GM21367 (cell line): ENCODE data around the gene CLMN.

Experiments
- ATAC-seq: cut with Tn5 transposase; IDR thresholded peaks from one replicate; pipeline ENCODE4 v1.9.1; 2021; ENCODE audit not compliant: unreplicated experiment

The CLMN gene

GRCh38 chr14:95319312-95320077 is at the start of gene CLMN:
Gene CLMN, minus strand, starts transcription at chr14:95319908. Its CDS starts 116 bp downstream, at chr14:95319792.
- no peak for ATAC-seq

GRCh38 chr14:95365401-95365800 is 45.7 kb upstream of the CLMN start:
- no peak for ATAC-seq

DNA sequence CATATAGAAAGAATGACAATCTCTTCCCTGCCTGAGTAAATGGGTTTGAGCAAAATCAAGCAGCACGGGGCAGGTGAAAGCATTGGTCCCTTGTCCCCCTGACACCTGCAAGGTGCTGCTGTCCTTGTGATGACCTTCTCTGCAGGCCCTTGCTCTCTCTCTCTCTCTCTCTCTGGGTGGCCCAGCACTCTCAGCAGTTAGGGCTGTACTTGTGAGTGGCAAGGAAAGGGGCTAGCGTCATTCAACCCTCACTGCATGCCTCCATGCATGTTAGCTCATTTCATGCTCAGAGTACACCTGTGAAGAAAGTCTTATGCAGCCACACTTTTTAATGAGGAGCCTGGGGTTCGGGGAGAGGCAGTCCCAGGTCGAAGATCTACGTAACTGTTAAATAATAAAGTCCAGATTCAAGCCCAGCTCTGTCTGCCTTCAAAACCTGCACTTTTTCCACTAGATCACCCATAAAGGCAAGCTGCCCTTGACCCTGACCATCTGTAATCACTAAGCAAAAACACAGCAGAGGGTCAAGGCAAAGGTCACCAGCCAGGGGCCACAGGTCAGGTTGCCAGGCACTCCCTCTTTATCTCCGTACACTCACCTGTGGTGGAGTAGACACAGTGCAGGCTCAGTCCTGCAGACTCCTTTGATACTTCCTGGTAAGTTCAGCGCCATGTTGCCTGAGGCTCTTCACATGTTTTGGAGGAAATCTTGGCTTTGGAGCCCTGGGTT is 44.9 kb upstream of the CLMN start:
- ATAC-seq, result no peak

- no peak for ATAC-seq
Measured at GRCh38 chr14:95363468-95363954, 43.8 kb upstream of the CLMN start.

DNA sequence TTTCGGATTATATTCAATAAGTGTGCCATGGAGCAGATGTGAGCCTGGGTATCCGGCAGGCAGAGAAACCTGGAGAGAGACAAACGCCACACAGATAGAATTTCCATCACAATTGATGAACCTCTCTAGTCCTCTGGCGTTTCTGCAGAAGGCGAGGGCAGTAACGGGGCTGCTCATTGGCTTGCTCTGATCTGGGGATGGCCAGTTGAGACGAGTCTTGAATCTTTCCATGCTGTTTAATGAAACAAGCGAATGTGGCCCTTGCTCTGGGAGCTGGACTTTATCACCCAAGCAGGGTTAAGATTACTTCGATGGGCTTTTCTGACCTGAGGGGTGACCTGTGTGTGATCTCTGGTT is 42.4 kb upstream of the CLMN start:
- ATAC-seq, result no peak

GRCh38 chr14:95361373-95362137 is 41.8 kb upstream of the CLMN start:
- no peak for ATAC-seq

GRCh38 chr14:95360828-95361227 is 41.1 kb upstream of the CLMN start:
- no peak for ATAC-seq

DNA sequence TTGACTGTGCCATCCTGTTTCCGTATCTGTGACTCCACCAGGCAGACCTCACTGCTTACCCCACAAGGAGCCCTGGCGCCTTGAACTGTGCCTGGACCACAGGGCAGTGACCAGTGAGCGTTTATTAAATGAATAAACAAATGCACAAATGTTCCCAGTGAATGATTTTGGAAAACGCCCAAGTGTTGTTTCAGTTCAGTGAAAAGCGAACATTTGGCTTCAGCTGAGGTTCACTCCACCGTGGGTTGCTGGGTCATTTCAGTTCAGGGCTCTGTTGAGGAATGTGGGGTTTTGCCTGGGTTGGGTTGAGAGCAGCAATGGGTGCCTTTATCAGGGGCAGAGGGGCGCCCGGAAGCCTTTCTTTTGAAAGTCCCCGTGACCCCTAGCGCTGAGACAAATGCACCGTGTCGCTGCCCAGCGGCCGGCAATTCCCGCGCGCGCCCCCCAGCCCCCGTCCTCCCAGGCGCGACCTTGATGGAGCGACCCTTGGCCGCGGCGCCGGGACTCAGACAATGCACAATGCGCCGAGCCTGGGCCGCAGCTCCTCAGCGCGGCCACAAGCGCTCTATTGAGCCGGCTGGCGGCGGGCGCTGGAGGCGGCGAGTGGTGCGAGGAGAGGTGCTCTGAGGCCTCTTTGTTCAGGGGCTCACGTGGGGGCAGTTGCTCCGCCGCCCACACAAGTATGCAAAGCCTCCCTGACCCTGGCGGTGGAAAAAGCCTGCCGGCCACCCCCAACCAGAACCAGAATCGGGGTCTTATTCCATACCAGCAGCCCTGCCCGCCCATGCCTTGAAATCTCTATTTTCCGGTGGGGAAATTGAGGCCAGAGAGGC is 40.5 kb upstream of the CLMN start:
- no peak for ATAC-seq

DNA sequence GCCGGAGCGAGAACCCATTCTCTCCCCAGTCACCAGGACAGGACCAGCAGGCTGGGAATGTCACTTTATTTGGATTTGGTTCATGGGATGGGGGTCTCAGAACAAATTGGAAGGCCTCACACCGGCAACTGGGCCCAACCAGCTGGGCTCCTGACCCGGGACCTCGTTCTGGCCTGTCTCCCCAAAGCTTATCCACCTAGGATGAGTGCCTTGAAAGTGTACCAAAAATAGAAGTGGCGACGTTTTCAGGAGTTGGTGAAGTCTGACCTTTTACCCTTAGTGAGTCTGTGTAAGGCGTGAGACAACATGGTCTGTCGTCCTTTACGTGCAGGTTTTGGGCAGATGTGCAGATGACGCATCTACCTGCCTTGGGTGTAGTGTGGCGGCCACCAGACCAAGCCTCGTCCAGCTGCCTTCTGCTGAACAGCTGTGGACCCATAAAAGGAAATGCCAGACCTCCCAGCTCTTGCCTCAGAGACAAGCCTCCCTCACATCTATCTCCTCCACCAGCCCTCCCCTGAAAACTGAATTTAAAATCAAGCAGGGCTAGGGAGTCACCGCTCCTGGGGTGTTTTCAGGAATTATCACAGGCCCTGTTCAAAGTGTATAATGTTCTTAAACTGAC is 36.6 kb upstream of the CLMN start:
- no peak for ATAC-seq

GRCh38 chr14:95355422-95355821 is 35.7 kb upstream of the CLMN start:
- ATAC-seq, result no peak

GRCh38 chr14:95354834-95355233 is 35.1 kb upstream of the CLMN start:
- no peak for ATAC-seq

GRCh38 chr14:95353664-95354063 is 34.0 kb upstream of the CLMN start:
- no peak for ATAC-seq

- no peak for ATAC-seq
Measured at GRCh38 chr14:95353007-95353406, 33.3 kb upstream of the CLMN start.

- no peak for ATAC-seq
Measured at GRCh38 chr14:95352481-95352880, 32.8 kb upstream of the CLMN start.

DNA sequence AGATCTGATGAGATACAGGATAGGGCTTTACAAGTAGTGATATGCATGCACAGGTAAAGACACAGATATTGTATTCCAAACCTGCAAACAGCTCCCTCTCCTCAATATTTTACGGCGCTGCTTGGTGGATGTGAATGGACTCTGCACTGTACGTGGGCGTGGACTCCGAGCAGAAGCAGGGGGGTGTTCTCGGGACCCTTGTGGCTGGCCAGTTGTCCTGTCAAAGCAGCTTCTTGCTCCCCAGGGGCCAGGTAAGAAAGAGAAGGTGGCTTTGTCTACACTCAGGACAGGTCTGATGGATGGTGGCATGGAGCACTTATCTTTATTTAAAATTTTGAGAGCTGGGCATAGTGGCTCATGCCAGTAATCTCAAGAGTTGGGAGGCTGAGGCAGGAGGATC is 29.5 kb upstream of the CLMN start:
- ATAC-seq, result no peak

- no peak for ATAC-seq
Measured at GRCh38 chr14:95348395-95349080, 28.8 kb upstream of the CLMN start.

DNA sequence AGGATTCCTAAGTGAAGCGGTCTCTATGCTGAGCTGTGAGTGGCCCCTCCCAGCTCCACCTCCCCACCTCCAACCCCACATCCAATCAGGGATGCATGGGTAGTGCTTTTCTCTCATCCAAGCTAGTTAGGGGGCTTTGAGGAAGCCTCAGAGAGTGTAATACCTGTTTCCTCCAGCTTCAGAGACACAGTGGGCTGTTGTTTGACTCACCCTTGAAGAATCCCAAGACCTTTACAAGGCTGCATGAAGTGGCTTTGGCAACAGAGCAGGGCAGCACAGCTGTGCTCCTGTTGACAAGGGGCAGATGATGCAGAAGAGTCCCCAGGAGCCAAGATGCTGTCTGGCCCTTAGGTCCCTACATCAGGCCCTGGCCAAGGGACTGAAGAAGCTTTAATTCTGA is 27.1 kb upstream of the CLMN start:
- no peak for ATAC-seq

- ATAC-seq, result no peak
Measured at GRCh38 chr14:95346266-95346665, 26.6 kb upstream of the CLMN start.

- ATAC-seq, result no peak
Measured at GRCh38 chr14:95345032-95345431, 25.3 kb upstream of the CLMN start.

DNA sequence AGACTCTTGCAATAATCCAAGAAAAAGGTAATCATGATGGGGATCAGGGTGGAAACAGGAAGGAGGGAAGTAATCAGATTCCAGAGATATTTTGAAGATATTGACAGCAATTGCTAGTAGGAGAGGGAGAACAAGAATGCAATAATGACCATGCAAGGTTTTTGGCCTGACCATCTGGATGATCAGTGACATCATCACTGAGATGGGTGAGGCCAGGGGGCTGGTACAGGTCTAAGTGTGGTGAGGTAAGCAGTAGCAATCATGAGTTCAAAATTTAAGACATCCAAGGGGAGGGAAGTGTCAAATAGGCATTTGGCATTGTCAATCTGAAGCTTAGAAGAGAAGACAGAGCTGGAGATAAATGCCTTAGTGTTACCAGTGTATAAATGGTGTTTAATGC is 24.8 kb upstream of the CLMN start:
- no peak for ATAC-seq
